Left renal pelvis (tissue), 4 donors: Measurements from ENCODE around the gene ATR. TPM values are rescaled to one million over a fixed set of nuclear protein-coding genes. Genes with fewer than 3 reads are reported as not detected.

Experiments used
- DNase-seq, 4 donors: peaks; one replicate each; pipeline ENCODE4 v3.0.0-alpha.2; 2013; ENCODE audit warnings: low read depth in 4 of 4, low spot score in 3 of 4
- polyA plus RNA-seq, 4 donors: library from polyadenylated mRNA; unstranded; fragments of 120-200 nt; gene quantifications; one replicate each; pipeline ENCODE4 v1.2.1, GENCODE V29; 2013; ENCODE audit not compliant: insufficient read length in 4 of 4

The ATR gene
- polyA plus RNA-seq, 4 donors = 19.4 to 32.7 (median 27.7) TPM

- DNase-seq = no peak
Observed at GRCh38 chr3:142534543-142534942, 44.0 kb downstream of the ATR start.

- no peak for DNase-seq
Observed at GRCh38 chr3:142530296-142530695, 48.2 kb downstream of the ATR start.

GRCh38 chr3:142523921-142524566 is 54.5 kb downstream of the ATR start:
- DNase-seq = no peak

- no peak for DNase-seq
Observed at GRCh38 chr3:142509079-142509478, 69.5 kb downstream of the ATR start.

- no peak for DNase-seq
Observed at GRCh38 chr3:142507241-142507640, 71.3 kb downstream of the ATR start.

GRCh38 chr3:142502187-142502985 is 76.1 kb downstream of the ATR start:
- no peak for DNase-seq

- DNase-seq = no peak
Observed at GRCh38 chr3:142501004-142501926, 77.3 kb downstream of the ATR start.

- no peak for DNase-seq
Observed at GRCh38 chr3:142500211-142500610, 78.3 kb downstream of the ATR start.

GRCh38 chr3:142498397-142499180 is 79.9 kb downstream of the ATR start:
- DNase-seq = no peak

GRCh38 chr3:142497729-142498128 is 80.8 kb downstream of the ATR start:
- DNase-seq = no peak

- DNase-seq = no peak
Observed at GRCh38 chr3:142495103-142495502, 83.4 kb downstream of the ATR start.

- no peak for DNase-seq
Observed at GRCh38 chr3:142492184-142492583, 86.3 kb downstream of the ATR start.

GRCh38 chr3:142489572-142490323 is 88.8 kb downstream of the ATR start:
- no peak for DNase-seq

- no peak for DNase-seq
Observed at GRCh38 chr3:142484912-142485435, 93.6 kb downstream of the ATR start.

GRCh38 chr3:142481196-142481595 is 97.3 kb downstream of the ATR start:
- no peak for DNase-seq

GRCh38 chr3:142470826-142471225 is 107.7 kb downstream of the ATR start:
- no peak for DNase-seq

GRCh38 chr3:142468456-142468855 is 110.1 kb downstream of the ATR start:
- DNase-seq = no peak

- DNase-seq = no peak
Observed at GRCh38 chr3:142467768-142468167, 110.8 kb downstream of the ATR start.

- DNase-seq = no peak
Observed at GRCh38 chr3:142460689-142461088, 117.8 kb downstream of the ATR start.
